ENCODE measurements around the gene DHRS4L2. TPM values are rescaled to one million over a fixed set of nuclear protein-coding genes. Genes with fewer than 3 reads are reported as not detected.
"Not testable (repeated sequence)": the region's sequence is repeated elsewhere in the genome, so short reads cannot be mapped to it uniquely, and the experiment has no call there.

The DHRS4L2 gene
- total RNA-seq, 3 donors from 2014 or later, result 30.7 to 56.1 (median 45.9) TPM

DNA sequence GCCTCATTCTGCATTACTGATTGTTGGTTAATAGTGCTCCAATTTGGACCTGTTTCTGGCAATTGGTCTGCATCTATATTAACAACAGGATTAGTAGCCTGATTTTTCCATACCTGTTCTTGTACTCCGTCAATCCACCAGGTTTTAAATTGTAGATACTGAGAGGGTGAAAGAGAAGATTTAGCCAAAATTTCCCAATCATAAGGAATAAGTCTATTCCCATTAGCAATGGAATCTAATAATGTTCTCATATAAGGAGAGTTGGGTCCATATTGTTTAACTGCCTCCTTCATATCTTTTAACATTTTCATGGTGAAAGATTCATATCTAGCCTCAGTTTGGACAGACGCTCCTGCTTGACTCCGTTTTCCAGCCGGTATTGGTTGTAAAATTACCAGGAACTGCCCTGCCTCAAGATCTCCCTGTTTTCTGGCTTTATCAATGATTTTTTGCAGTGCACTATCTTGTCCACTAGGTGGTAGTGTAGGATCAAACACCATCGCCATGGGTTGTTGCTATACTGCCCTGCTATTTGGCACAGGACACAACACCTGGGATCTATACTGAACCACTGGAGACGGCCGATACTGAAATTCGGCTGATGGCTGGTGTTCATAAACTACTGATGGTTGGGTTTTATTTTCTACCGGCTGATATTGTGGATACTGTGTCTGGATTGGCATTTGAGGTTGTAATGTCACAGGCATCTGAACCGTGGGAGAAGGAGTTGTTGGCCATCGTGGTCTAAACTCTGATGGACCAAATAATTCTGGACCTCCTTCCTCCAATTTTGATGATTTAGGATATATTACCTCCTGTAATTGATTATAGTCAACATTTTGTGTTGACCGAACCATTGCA, 25.2 kb downstream of the DHRS4L2 start:
- Histone ChIP-seq H3K9me3 (no peaks in the 10 kb centered on the region), H3K4me3 (no peak overlapping the region), H3K4me1 (ENCODE audit: low read depth) (no peaks in the 10 kb centered on the region), H3K36me3 (ENCODE audit: low read depth) (no peaks in the 10 kb centered on the region)
- DNase-seq (peak in 1 of 3 donors; percentile 76), ATAC-seq (peak; percentile 97)
- TF ChIP-seq, protein P1, sequence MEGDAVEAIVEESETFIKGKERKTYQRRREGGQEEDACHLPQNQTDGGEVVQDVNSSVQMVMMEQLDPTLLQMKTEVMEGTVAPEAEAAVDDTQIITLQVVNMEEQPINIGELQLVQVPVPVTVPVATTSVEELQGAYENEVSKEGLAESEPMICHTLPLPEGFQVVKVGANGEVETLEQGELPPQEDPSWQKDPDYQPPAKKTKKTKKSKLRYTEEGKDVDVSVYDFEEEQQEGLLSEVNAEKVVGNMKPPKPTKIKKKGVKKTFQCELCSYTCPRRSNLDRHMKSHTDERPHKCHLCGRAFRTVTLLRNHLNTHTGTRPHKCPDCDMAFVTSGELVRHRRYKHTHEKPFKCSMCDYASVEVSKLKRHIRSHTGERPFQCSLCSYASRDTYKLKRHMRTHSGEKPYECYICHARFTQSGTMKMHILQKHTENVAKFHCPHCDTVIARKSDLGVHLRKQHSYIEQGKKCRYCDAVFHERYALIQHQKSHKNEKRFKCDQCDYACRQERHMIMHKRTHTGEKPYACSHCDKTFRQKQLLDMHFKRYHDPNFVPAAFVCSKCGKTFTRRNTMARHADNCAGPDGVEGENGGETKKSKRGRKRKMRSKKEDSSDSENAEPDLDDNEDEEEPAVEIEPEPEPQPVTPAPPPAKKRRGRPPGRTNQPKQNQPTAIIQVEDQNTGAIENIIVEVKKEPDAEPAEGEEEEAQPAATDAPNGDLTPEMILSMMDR (IDR thresholded peaks at IDR 0.05), result peak; percentile 80
- intact Hi-C loops (cut with DNase I, micrococcal nuclease), result no loop called here

DNA sequence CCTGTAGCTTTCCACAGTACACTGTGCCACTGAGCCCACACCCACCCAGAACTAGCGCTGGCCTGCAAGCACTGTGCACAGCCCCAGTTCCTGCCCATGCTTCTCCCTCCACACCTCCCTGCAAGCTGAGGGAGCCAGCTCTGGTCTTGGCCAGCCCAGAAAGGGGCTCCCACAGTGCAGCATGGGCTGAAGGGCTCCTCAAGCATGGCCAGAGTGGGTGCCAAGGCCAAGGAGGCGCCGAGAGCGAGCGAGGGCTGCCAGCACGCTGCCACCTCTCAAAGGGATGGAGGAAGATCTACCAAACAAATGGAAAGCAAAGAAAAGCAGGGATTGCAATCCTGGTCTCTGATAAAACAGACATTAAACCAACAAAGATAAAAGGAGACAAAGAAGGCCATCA, 27.0 kb downstream of the DHRS4L2 start:
- intact Hi-C loops (cut with DNase I, micrococcal nuclease), result loop anchor here in 1 of 2 donors (5.0 kb wide), 1 partner anchor 43 kb away; no protein-coding TSS in a partner anchor

DNA sequence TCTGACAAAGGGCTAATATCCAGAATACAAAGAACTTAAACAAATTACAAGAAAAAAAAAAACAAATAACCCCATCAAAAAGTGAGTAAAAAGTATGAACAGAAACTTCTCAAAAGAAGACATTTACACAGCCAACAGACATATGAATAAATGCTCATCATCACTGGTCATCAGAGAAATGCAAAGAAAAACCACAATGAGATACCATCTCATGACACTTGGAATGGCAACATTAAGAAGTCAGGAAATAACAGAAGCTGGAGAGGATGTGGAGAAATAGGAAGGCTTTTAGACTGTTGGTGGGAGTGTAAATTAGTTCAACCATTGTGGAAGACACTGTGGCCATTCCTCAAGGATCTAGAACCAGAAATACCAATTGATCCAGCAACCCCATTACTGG, 30.2 kb downstream of the DHRS4L2 start:
- not testable (repeated sequence) for H3K4me1 ChIP-seq (ENCODE audit: low read depth); DNase-seq; ATAC-seq; H3K36me3 ChIP-seq (ENCODE audit: low read depth); H3K9me3 ChIP-seq; H3K4me3 ChIP-seq
- intact Hi-C loops (cut with DNase I, micrococcal nuclease), result loop anchor here in 1 of 2 donors (5.0 kb wide), 1 partner anchor 47 kb away; no protein-coding TSS in a partner anchor

More for the DNA sequence above, 27.0 kb downstream of the DHRS4L2 start:
- not testable (repeated sequence) for H3K9me3 ChIP-seq; H3K4me1 ChIP-seq (ENCODE audit: low read depth); H3K36me3 ChIP-seq (ENCODE audit: low read depth); H3K4me3 ChIP-seq; DNase-seq; ATAC-seq

DNA sequence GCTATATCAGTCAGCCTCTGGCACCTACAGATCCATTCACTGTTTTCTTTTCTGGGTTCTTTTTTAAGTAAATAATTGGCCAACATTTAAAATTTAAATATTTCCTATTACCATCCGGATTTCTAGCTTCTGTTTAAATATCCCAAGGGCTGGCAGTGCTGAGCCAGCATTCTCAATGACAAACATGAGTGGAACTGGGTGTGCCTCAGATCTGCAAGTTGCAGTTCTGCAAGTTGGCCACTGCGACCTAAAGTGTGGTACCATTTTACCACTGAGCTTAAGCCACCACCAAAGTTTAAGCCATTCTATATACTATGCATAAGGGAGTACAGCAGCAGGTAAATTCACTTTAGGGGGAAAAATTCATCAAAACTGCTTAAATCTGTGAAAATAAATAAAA, 31.2 kb downstream of the DHRS4L2 start:
- ATAC-seq, result peak; percentile 77
- H3K4me1 ChIP-seq (ENCODE audit: low read depth); DNase-seq; H3K4me3 ChIP-seq; H3K36me3 ChIP-seq (ENCODE audit: low read depth); H3K9me3 ChIP-seq: not testable (repeated sequence)
- intact Hi-C loops (cut with DNase I, micrococcal nuclease), result loop anchor here in 1 of 2 donors (5.0 kb wide), 1 partner anchor 48 kb away; no protein-coding TSS in a partner anchor

DNA sequence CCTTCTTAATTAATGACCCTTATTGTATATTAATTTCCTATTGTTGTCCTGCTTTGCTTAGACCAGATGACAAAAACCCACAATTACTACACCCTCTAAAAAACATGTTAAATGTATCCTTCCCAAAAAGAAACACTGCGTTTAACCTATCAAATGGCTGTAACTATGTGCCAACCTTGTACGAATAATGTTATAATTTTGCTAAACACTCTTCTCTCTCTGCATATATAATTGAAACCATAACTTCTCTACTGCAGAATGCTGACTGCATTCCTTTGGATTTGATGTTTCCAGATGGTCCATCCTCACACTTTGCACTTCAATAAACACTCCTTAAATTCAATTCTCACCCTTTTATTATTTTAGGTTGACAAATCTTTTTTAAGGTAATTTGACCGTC, 31.8 kb downstream of the DHRS4L2 start:
- H3K36me3 ChIP-seq (ENCODE audit: low read depth); H3K4me1 ChIP-seq (ENCODE audit: low read depth); H3K9me3 ChIP-seq; ATAC-seq; intact Hi-C loops (cut with DNase I, micrococcal nuclease); DNase-seq; H3K4me3 ChIP-seq: not testable (repeated sequence)

DNA sequence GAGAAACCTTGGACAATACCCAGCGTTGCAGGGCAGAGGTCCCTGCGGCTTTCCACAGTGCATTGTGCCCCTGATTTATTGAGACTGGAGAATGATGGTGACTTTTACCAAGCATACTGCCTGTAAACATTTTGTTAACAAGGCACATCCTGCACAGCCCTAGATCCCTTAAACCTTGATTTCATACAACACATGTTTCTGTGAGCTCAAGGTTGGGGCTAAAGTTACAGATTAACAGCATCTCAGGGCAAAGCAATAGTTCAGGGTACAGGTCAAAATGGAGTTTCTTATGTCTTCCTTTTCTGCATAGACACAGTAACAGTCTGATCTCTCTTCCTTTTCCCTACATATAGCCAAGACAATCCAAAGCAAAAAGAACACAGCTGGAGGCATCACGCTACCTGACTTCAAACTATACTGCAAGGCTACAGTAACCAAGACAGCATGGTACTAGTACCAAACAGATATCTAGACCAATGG, 36.2 kb downstream of the DHRS4L2 start:
- intact Hi-C loops (cut with DNase I, micrococcal nuclease); H3K36me3 ChIP-seq (ENCODE audit: low read depth); H3K4me3 ChIP-seq; H3K4me1 ChIP-seq (ENCODE audit: low read depth); H3K9me3 ChIP-seq; DNase-seq; ATAC-seq: not testable (repeated sequence)

DNA sequence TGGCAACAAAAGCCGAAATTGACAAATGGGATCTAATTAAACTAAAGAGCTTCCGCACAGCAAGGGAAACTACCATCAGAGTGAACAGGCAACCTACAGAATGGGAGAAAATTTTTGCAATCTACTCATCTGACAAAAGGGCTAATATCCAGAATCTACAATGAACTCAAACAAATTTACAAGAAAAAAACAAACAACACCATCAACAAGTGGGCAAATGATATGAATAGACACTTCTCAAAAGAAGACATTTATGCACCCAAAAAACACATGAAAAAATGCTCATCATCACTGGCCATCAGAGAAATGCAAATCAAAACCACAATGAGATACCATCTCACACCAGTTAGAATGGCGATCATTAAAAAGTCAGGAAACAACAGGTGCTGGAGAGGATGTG, 41.0 kb downstream of the DHRS4L2 start:
- H3K36me3 ChIP-seq (ENCODE audit: low read depth); DNase-seq; H3K4me1 ChIP-seq (ENCODE audit: low read depth); ATAC-seq; H3K4me3 ChIP-seq; intact Hi-C loops (cut with DNase I, micrococcal nuclease); H3K9me3 ChIP-seq: not testable (repeated sequence)

DNA sequence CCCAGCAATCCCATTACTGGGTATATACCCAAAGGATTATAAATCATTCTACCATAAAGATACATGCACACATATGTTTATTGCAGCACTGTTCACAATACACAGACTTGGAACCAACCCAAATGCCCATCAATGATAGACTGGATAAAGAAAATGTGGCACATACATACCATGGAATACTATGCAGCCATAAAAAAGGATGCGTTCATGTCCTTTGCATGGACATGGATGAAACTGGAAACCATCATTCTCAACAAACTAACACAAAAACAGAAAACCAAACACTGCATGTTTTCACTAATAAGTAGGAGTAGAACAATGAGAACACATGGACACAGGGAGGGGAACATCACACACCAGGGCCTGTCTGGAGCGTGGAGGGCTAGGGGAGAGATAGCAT, 42.6 kb downstream of the DHRS4L2 start:
- H3K4me1 ChIP-seq (ENCODE audit: low read depth); H3K36me3 ChIP-seq (ENCODE audit: low read depth); H3K4me3 ChIP-seq; ATAC-seq; DNase-seq; H3K9me3 ChIP-seq; intact Hi-C loops (cut with DNase I, micrococcal nuclease): not testable (repeated sequence)

DNA sequence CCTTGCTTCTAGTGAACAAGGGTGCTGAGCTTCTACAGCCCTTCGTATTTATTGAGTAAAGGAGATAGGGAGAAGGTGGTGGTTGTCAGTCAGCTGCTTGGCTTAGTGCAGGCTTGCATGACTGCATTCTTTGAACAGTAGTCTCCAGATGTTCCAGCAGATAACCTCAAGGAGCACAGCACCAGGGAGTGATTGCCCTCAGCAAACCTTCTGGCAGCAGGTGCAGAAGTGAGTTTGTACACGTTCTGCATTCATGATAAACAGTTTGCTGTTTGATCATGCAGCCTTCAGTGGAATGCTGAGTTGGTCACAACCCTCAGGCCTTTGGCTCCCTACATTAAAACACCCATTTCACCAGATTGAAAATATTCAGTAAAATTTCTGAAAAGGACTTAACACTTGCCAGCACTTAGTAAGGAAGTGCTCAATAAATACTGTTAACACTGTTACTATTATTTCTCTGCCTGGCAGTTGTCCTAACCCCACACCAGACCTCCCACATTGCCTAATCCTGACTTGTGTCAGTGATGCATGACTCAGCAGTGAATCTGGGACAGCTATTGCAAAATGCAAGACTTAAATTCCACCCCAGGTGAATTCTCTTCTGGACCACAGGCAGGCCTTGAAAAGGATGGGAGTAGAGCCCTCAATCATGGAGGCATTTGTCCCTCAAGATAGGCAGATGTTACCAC, 44.1 kb downstream of the DHRS4L2 start:
- peaks cover 2% of the 10 kb centered on the region for H3K4me1 ChIP-seq (ENCODE audit: low read depth)
- no peak overlapping the region for H3K4me3 ChIP-seq
- TF ChIP-seq, protein P1 (IDR thresholded peaks at IDR 0.05), result no peak
- intact Hi-C loops (cut with DNase I, micrococcal nuclease), result no loop called here
- DNase-seq (no peak), ATAC-seq (no peak)
- H3K9me3 ChIP-seq, result peaks cover 7% of the 10 kb centered on the region
- H3K36me3 ChIP-seq (ENCODE audit: low read depth), result no peaks in the 10 kb centered on the region

DNA sequence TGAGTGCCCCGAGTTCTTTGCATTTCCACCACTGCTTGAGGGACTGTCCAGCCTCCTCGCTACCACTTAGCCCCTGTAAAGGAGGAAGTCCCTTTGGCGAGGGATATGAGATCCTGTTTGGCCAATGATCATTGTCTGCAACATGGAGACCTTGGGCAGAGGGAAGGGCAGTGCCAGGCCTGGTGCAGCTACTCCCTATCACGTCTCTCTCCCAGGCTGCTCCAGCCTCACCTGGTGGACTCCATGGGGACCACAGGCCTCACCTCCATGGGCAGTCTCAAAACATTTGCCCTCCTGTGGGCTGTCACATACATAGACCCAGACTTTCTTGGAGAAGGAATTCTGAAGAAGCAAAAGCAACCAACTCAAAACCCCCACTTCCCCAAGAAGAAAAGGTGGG, 47.0 kb downstream of the DHRS4L2 start:
- H3K4me1 ChIP-seq (ENCODE audit: low read depth); H3K36me3 ChIP-seq (ENCODE audit: low read depth); H3K4me3 ChIP-seq; DNase-seq; intact Hi-C loops (cut with DNase I, micrococcal nuclease); H3K9me3 ChIP-seq: not testable (repeated sequence)
- ATAC-seq, result peak; percentile 39

Measured in mucosa of descending colon (tissue), 3 donors.